GM13977 (cell line): ENCODE results near the gene HDAC1.
A peak's percentile ranks its signal among the peaks of the same experiment; 100 is the strongest.

Experiments used
- DNase-seq: peaks from one replicate; pipeline ENCODE4 v3.0.0; 2012; ENCODE audit warnings: low spot score
- CTCF ChIP-seq: IDR thresholded peaks from 2 replicates; pipeline ENCODE4 v1.5.1; 2012; ENCODE audit warnings: mild to moderate bottlenecking, control low read depth; ENCODE audit not compliant: insufficient read depth; ENCODE audit errors: extremely low read depth, missing control alignments
- in situ Hi-C: fragments of 300-500 bp; cut with MboI; formaldehyde crosslinking; loops from one replicate; pipeline ENCODE4 v1.12.0; 2022; ENCODE audit warnings: low sequenced_read_pairs, low pct_unique_long_range_greater_than_20kb, mixed read lengths, inconsistent platforms; ENCODE audit not compliant: unreplicated experiment

Gene HDAC1

GRCh38 chr1:32266921-32267591 is 24.8 kb upstream of the HDAC1 start:
- no peak for TF ChIP-seq CTCF
- DNase-seq, result peak; percentile 22
- in situ Hi-C loops, result no loop called here

- in situ Hi-C loops, result no loop called here
- DNase-seq, result no peak
- TF ChIP-seq CTCF, result no peak
These were observed 22.1 kb upstream of the HDAC1 start for GRCh38 chr1:32269744-32270143.

- in situ Hi-C loops, result no loop called here
These were observed 19.1 kb upstream of the HDAC1 start for GRCh38 chr1:32272557-32273390.

DNA sequence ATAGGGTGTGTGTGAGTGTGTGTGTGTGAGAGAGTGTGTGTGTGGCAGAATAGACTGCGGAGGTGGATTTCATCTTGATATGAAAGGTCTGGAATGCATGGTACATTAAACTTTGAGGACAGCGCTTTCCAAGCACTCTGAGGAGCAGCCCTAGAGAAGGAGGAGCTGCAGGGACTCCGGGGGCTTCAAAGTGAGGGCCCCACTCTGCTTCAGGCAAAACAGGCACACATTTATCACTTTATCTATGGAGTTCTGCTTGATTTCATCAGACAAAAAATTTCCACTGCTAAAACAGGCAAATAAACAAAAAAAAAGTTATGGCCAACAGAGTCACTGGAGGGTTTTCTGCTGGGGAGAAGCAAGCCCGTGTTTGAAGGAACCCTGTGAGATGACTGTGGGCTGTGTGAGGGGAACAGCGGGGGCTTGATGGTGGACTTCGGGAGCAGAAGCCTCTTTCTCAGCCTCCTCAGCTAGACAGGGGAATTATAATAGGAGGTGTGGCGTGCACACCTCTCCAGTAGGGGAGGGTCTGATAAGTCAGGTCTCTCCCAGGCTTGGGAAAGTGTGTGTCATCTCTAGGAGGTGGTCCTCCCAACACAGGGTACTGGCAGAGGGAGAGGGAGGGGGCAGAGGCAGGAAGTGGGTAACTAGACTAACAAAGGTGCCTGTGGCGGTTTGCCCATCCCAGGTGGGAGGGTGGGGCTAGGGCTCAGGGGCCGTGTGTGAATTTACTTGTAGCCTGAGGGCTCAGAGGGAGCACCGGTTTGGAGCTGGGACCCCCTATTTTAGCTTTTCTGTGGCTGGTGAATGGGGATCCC is 18.3 kb upstream of the HDAC1 start:
- in situ Hi-C loops, result no loop called here
- TF ChIP-seq CTCF, result no peak
- DNase-seq, result peak; percentile 37

More at GRCh38 chr1:32272557-32273390, 19.1 kb upstream of the HDAC1 start:
- DNase-seq, result no peak
- no peak for TF ChIP-seq CTCF

DNA sequence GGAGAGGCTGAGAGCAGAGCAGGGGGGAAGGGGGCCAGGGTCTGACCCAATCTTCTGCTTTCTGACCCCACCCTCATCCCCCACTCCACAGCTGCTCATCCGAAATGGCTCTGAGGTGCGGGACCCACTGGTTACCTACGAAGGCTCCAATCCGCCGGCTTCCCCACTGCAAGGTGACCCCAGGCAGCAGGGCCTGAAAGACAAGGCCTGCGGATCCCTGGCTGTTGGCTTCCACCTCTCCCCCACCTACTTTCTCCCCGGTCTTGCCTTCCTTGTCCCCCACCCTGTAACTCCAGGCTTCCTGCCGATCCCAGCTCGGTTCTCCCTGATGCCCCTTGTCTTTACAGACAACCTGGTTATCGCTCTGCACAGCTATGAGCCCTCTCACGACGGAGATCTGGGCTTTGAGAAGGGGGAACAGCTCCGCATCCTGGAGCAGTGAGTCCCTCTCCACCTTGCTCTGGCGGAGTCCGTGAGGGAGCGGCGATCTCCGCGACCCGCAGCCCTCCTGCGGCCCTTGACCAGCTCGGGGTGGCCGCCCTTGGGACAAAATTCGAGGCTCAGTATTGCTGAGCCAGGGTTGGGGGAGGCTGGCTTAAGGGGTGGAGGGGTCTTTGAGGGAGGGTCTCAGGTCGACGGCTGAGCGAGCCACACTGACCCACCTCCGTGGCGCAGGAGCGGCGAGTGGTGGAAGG is 17.1 kb upstream of the HDAC1 start:
- DNase-seq, result no peak
- no peak for TF ChIP-seq CTCF
- in situ Hi-C loops, result no loop called here

GRCh38 chr1:32275424-32275823 is 16.5 kb upstream of the HDAC1 start:
- in situ Hi-C loops, result no loop called here
- no peak for TF ChIP-seq CTCF
- DNase-seq, result no peak
